Measurements from ENCODE around the gene CCDC137. TPM values are rescaled to one million over a fixed set of nuclear protein-coding genes. Genes with fewer than 3 reads are reported as not detected.
"Not testable (repeated sequence)": the region's sequence is repeated elsewhere in the genome, so short reads cannot be mapped to it uniquely, and the experiment has no call there.

Gene CCDC137, protein sequence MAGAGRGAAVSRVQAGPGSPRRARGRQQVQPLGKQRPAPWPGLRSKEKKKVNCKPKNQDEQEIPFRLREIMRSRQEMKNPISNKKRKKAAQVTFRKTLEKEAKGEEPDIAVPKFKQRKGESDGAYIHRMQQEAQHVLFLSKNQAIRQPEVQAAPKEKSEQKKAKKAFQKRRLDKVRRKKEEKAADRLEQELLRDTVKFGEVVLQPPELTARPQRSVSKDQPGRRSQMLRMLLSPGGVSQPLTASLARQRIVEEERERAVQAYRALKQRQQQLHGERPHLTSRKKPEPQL
- total RNA-seq (ENCODE audit: low replicate concordance) = 27.5 and 32.1 TPM in 2 replicates
- long read RNA-seq, partial matches to known transcripts = 2 of 3 reads
- long read RNA-seq, other reads (novel, unspliced or antisense) = 1 of 3 reads

DNA sequence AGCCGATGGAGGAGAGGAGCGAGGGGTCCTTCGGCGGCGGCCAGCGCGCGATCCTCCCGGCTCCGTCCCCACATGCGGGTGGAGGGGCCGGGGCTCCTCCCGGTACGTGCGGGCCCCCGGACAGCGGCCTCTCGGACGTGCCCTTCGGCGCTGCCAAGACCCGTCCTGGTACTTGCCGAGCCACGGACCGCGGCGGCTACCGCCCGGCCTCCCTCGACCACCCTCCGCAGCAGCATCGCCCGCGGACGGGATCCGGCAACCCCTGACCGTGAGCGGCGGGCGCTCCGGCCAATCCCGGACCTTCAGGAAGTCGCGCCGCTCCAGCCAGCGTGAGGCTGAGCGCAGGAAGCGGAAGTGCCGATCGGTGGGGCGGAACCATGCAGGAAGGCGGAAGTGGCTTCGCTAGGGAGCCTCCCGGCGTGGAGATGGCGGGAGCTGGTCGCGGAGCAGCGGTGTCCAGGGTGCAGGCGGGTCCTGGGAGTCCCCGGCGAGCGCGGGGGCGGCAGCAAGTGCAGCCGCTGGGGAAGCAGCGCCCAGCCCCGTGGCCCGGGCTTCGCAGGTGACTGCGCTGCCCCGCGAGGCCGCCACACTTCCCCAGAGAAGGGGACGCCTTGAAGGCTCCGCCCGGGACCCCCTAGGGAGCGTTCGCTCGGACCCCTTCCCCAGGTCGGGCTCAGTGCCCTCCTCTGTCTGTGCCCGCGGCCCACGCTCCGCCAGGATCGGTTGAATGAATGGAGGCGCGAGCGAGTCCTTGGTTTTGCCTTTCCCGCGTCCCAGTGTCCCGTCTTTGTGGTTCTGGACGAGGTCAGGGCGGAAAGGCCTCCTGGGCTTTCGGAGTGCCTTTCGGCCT is at the start of gene CCDC137, which contains the start of gene OXLD1:
Gene CCDC137, plus strand, starts transcription at position 396 of the 850 bp plus-strand sequence. Its CDS starts 30 bp downstream, at position 426.
Gene OXLD1, minus strand, starts transcription at position 264 of the 850 bp plus-strand sequence. Its CDS starts 28 bp downstream, at position 236.
- Mint-ChIP-seq H3K36me3 (peaks cover 3% of the 10 kb centered on the region), H3K4me3 (peak within 1 kb of the TSS; percentile 96), H3K9me3 (no peaks in the 10 kb centered on the region), H3K27ac (peak within 1 kb of the TSS; percentile 86), H3K27me3 (no peaks in the 10 kb centered on the region), H3K4me1 (ENCODE audit: unreplicated experiment) (peaks cover 17% of the 10 kb centered on the region)
- TF ChIP-seq, protein P1, sequence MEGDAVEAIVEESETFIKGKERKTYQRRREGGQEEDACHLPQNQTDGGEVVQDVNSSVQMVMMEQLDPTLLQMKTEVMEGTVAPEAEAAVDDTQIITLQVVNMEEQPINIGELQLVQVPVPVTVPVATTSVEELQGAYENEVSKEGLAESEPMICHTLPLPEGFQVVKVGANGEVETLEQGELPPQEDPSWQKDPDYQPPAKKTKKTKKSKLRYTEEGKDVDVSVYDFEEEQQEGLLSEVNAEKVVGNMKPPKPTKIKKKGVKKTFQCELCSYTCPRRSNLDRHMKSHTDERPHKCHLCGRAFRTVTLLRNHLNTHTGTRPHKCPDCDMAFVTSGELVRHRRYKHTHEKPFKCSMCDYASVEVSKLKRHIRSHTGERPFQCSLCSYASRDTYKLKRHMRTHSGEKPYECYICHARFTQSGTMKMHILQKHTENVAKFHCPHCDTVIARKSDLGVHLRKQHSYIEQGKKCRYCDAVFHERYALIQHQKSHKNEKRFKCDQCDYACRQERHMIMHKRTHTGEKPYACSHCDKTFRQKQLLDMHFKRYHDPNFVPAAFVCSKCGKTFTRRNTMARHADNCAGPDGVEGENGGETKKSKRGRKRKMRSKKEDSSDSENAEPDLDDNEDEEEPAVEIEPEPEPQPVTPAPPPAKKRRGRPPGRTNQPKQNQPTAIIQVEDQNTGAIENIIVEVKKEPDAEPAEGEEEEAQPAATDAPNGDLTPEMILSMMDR (conservative IDR thresholded peaks at IDR 0.05) = no peak
- peak; percentile 97 for DNase-seq (ENCODE audit: extremely low spot score, unreplicated experiment)

DNA sequence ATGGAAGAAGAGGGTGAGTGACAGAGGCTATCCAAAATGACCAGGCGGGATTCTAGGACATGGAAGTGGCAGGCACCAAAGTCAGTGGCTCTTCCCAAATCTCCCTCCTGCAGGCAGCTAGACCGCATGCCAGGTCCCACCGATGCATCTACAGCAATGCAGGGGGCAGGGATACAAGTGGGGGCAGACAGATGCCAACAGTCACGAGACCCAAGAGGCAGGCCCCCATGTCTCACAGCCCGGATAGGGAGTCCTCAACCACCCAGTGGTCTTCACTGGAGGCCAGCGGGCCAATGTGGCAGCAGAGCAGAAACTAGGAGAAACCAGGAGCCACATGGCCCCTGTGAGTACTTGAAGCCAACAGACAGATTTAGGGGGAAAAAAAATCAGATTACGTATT is 49.7 kb upstream of the CCDC137 start:
- Mint-ChIP-seq H3K27me3 (no peaks in the 10 kb centered on the region), H3K36me3 (peaks cover 27% of the 10 kb centered on the region), H3K27ac (no peak overlapping the region), H3K4me3 (no peak overlapping the region), H3K9me3 (no peaks in the 10 kb centered on the region), H3K4me1 (ENCODE audit: unreplicated experiment) (no peaks in the 10 kb centered on the region)
- TF ChIP-seq, protein P1 (conservative IDR thresholded peaks at IDR 0.05) = no peak
- DNase-seq (ENCODE audit: extremely low spot score, unreplicated experiment) = no peak

DNA sequence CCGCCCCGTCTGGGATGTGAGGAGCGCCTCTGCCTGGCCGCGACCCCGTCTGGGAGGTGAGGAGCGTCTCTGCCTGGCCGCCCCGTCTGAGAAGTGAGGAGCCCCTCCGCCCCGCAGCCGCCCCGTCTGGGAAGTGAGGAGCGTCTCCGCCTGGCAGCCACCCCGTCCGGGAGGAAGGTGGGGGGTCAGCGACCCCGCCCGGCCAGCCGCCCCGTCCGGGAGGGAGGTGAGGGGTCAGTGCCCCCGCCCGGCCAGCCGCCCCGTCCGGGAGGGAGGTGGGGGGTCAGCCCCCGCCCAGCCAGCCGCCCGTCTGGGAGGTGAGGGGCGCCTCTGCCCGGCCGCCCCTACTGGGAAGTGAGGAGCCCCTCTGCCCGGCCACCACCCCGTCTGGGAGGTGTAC is 48.2 kb upstream of the CCDC137 start:
- H3K9me3 Mint-ChIP-seq; H3K27me3 Mint-ChIP-seq; H3K4me1 Mint-ChIP-seq (ENCODE audit: unreplicated experiment); H3K27ac Mint-ChIP-seq; DNase-seq (ENCODE audit: extremely low spot score, unreplicated experiment); H3K4me3 Mint-ChIP-seq: not testable (repeated sequence)
- H3K36me3 Mint-ChIP-seq = peaks cover 26% of the 10 kb centered on the region

DNA sequence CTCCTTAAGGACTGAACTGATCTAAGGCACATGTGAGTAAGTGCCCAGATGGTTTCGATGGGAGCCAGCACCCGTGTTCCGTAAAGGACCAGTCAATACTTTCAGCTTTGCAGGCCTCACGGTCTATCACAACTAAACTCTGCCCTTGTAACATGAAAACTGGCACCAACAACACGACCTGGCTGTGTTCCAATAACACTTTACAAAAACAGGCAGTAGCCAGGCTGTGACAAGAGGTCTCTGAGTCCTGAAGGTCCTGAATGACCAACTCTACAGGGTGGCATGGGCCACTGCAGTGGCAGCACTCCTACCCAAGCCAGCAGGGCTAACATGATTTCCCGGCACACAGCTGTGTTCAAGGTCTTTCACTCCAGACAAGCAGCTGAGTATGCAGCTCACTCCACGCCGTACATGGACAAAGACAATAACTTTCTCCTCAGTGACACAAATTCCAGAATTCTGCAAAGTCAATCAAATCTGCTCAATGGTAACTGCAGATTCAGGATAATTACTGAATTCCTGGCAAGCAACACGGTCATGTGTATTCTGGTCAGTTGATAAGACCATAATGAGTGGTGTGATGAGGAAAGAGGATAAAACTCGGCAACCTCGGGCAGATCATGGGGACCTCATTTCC is 44.9 kb upstream of the CCDC137 start:
- H3K36me3 Mint-ChIP-seq = peaks cover 45% of the 10 kb centered on the region
- H3K4me1 Mint-ChIP-seq (ENCODE audit: unreplicated experiment) = no peaks in the 10 kb centered on the region
- no peak for DNase-seq (ENCODE audit: extremely low spot score, unreplicated experiment)
- TF ChIP-seq, protein P1 (conservative IDR thresholded peaks at IDR 0.05) = no peak
- H3K4me3 Mint-ChIP-seq = no peak overlapping the region
- H3K9me3 Mint-ChIP-seq = no peaks in the 10 kb centered on the region
- H3K27ac Mint-ChIP-seq = no peak overlapping the region
- H3K27me3 Mint-ChIP-seq = no peaks in the 10 kb centered on the region

DNA sequence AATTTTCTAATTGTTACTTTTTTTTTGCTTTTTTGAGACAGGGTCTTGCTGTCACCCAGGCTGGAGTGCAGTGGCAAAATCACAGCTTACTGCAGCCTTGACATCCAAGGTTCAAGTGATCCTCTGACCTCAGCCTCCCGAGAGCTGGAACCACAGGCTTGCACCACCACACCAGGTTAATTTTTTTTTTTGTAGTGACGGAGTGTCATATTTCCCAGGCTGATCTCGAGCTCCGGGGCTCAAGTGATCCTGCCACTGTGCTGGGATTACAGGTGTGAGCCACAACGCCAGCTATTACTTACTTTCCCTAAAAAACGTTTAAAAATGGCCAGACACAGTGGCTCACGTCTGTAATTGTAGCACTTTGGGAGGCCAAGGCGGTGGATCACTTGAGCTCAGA is 36.3 kb upstream of the CCDC137 start:
- H3K27ac Mint-ChIP-seq = no peak overlapping the region
- no peak for DNase-seq (ENCODE audit: extremely low spot score, unreplicated experiment)
- no peak overlapping the region for H3K4me3 Mint-ChIP-seq
- TF ChIP-seq, protein P1 (conservative IDR thresholded peaks at IDR 0.05) = no peak
- H3K9me3 Mint-ChIP-seq = no peaks in the 10 kb centered on the region
- no peaks in the 10 kb centered on the region for H3K4me1 Mint-ChIP-seq (ENCODE audit: unreplicated experiment)
- H3K36me3 Mint-ChIP-seq = peaks cover 24% of the 10 kb centered on the region
- H3K27me3 Mint-ChIP-seq = no peaks in the 10 kb centered on the region

Data from type B pancreatic cell (in vitro differentiated cells).